ENCODE data around the gene ARHGEF16. TPM values are rescaled to one million over a fixed set of nuclear protein-coding genes. Genes with fewer than 3 reads are reported as not detected.

The ARHGEF16 gene
- total and polyA plus RNA-seq, 8 donors, result 14.6 to 149 (median 39.2) TPM

DNA sequence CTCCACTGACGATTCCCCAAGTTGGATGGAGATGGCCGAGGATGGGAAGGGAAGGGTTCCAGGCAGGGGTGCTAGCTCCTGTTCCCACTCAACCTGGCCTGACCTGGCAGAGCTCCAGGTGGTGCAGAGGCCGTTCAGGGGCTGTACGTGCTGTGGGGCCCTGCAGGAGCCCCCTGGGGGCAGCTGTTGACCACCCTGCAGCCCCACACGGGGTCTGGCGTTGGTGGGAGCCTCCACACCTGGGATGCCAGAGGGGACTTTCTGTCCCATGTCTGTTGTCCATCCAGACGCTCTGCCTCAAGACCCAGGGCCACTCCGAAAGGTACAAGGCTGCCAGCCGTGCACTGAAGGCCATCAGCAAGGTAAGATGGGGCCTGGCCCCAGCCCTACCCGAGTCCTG, 20.0 kb downstream of the ARHGEF16 start:
- intact Hi-C loops (cut with DNase I; ENCODE audit: low total_unique reads), result no loop called here
- no peak for TF ChIP-seq EP300 (IDR thresholded peaks at IDR 0.05)
- no peak for TF ChIP-seq POLR2AphosphoS5 (IDR thresholded peaks at IDR 0.05)
- TF ChIP-seq, protein P1, sequence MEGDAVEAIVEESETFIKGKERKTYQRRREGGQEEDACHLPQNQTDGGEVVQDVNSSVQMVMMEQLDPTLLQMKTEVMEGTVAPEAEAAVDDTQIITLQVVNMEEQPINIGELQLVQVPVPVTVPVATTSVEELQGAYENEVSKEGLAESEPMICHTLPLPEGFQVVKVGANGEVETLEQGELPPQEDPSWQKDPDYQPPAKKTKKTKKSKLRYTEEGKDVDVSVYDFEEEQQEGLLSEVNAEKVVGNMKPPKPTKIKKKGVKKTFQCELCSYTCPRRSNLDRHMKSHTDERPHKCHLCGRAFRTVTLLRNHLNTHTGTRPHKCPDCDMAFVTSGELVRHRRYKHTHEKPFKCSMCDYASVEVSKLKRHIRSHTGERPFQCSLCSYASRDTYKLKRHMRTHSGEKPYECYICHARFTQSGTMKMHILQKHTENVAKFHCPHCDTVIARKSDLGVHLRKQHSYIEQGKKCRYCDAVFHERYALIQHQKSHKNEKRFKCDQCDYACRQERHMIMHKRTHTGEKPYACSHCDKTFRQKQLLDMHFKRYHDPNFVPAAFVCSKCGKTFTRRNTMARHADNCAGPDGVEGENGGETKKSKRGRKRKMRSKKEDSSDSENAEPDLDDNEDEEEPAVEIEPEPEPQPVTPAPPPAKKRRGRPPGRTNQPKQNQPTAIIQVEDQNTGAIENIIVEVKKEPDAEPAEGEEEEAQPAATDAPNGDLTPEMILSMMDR (IDR thresholded peaks at IDR 0.05), result no peak
- no peak for TF ChIP-seq POLR2A (IDR thresholded peaks at IDR 0.05)
- peaks cover 6 to 28% (median 15%) of the 10 kb centered on the region in 4 donors for H3K4me1 ChIP-seq
- no peak overlapping the region for H3K27ac ChIP-seq
- no peak overlapping the region for H3K4me3 ChIP-seq
- H3K27me3 ChIP-seq, result peaks cover 0 to 45% (median 0%) of the 10 kb centered on the region in 3 donors
- no peaks in the 10 kb centered on the region for H3K9me3 ChIP-seq
- WGBS, 5 donors, result 69 to 71% (median 70%) methylated on average over 8 to 10 of the region's 10 CpGs
- peaks cover 0 to 58% (median 41%) of the 10 kb centered on the region in 4 donors for H3K36me3 ChIP-seq
- DNase-seq, result no peak

DNA sequence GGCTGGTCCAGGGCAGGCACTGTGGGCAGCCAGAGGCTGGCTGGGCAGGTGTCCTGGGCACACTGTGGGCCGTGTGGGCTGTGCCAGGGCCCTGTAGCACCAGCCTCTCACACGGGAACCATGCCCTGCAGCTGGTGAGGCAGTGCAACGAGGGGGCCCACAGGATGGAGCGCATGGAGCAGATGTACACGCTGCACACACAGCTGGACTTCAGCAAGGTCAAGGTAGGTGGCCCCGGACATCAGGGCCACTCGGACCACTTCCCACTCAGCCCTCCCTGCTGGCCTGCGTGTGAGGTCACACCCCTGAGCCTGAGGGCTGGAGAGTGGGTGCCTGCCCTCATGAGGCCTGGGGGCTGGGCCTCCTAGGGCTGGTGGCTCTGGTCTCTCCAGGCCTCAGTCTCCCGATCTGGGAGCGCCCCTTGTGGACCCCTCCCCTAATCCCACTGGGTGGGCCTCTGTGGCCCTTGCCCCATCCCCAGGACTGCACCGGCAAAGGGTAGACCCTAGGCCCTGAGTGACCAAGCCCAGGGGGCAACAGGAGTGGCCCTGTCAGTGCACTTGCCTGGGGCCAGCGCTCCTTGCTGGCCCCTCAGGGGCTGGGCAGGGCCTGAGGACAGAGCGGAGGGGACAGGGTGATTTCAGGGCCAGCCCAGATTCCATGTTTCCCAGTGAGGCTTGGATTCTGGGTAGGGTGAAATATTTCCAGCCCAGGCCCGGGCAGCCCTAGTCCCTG, 21.5 kb downstream of the ARHGEF16 start:
- H3K4me3 ChIP-seq, result no peak overlapping the region
- intact Hi-C loops (cut with DNase I; ENCODE audit: low total_unique reads), result no loop called here
- H3K27me3 ChIP-seq, result peaks cover 0 to 44% (median 0%) of the 10 kb centered on the region in 3 donors
- TF ChIP-seq, protein P1 (IDR thresholded peaks at IDR 0.05), result no peak
- no peak for TF ChIP-seq POLR2AphosphoS5 (IDR thresholded peaks at IDR 0.05)
- TF ChIP-seq POLR2A (IDR thresholded peaks at IDR 0.05), result no peak
- TF ChIP-seq EP300 (IDR thresholded peaks at IDR 0.05), result no peak
- 90 to 94% (median 93%) methylated on average over 6 to 14 of the region's 14 CpGs for WGBS, 5 donors
- H3K27ac ChIP-seq, result no peak overlapping the region
- no peak for DNase-seq
- H3K4me1 ChIP-seq, result peaks cover 6 to 13% (median 9%) of the 10 kb centered on the region in 4 donors
- peaks cover 0 to 53% (median 43%) of the 10 kb centered on the region in 4 donors for H3K36me3 ChIP-seq
- H3K9me3 ChIP-seq, result no peaks in the 10 kb centered on the region

DNA sequence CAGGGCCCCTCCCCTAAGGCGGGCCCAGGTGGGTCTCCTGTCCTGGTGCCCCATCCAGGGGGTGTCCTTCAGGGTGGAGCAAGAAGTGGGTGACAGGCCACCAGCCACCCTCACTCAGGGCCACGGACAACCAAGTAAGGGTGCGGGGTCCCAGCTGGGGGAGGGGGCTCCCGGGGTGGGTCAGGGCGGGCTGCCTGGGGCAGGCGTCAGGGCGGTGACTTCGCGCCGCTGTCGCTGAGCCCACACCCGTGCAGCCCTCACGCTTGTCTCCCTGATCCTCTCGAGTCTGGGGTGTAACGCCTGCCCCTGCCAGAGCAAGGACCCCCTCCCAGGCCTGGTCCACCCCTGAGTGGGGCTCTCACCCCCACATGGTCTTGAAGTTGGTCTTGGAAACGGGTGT, 22.2 kb downstream of the ARHGEF16 start:
- Histone ChIP-seq H3K36me3 (peaks cover 0 to 53% (median 43%) of the 10 kb centered on the region in 4 donors), H3K27ac (no peak overlapping the region), H3K27me3 (peaks cover 0 to 45% (median 0%) of the 10 kb centered on the region in 3 donors), H3K4me3 (no peak overlapping the region), H3K9me3 (no peaks in the 10 kb centered on the region), H3K4me1 (peaks cover 3 to 12% (median 9%) of the 10 kb centered on the region in 4 donors)
- intact Hi-C loops (cut with DNase I; ENCODE audit: low total_unique reads), result no loop called here
- TF ChIP-seq EP300 (IDR thresholded peaks at IDR 0.05) (no peak), POLR2A (IDR thresholded peaks at IDR 0.05) (no peak)
- WGBS, 5 donors, result 88 to 94% (median 91%) methylated on average over 13 to 16 of the region's 16 CpGs
- DNase-seq, result no peak

DNA sequence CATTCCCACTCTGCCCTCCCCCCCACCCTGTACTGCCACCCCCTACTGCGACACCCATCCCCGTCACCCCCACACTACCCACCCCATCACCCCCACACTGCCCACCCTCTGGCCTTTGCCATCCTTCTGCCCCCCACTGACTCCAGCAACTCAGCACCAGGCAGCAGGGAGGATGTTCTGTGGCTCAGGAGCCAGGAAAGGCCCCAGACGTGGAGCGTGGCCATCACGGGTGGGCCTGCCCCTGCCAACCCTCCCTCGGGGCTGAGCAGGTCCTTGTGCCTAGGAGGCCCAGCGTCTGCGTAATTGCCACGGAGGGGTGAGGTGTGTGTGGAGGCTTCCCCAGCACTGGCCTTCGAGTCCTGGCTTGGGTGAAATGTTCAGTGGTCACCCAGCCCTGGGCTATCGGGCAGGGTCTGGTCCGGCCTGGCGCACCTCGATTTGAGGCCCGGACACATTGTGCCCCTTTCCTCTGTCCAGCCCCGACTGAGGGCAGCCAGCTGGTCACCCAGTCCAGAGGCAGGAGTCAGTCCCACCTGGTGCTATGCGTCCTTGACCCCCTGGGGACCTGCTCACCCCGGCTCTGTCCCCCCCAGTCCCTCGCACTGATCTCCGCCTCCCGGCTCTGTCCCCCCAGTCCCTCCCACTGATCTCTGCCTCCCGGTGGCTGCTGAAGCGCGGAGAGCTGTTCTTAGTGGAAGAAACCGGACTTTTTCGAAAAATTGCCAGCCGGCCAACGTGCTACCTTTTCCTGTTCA, 23.0 kb downstream of the ARHGEF16 start:
- TF ChIP-seq EP300 (IDR thresholded peaks at IDR 0.05), result no peak
- TF ChIP-seq POLR2A (IDR thresholded peaks at IDR 0.05), result no peak
- TF ChIP-seq POLR2AphosphoS5 (IDR thresholded peaks at IDR 0.05), result no peak
- TF ChIP-seq, protein P1 (IDR thresholded peaks at IDR 0.05), result no peak
- Histone ChIP-seq H3K27ac (no peak overlapping the region), H3K27me3 (peaks cover 0 to 45% (median 0%) of the 10 kb centered on the region in 3 donors), H3K9me3 (no peaks in the 10 kb centered on the region), H3K4me3 (no peak overlapping the region), H3K36me3 (peaks cover 0 to 47% (median 40%) of the 10 kb centered on the region in 4 donors), H3K4me1 (peaks cover 10 to 17% (median 13%) of the 10 kb centered on the region in 4 donors)
- WGBS, 5 donors, result 75 to 86% (median 77%) methylated on average over 22 to 28 of the region's 28 CpGs
- DNase-seq, result no peak
- intact Hi-C loops (cut with DNase I; ENCODE audit: low total_unique reads), result no loop called here
